GM12892 (cell line): Measurements from ENCODE around the gene KLK1.
"Not testable (repeated sequence)": the region's sequence is repeated elsewhere in the genome, so short reads cannot be mapped to it uniquely, and the experiment has no call there.

Experiments used
- DNase-seq: peaks from one replicate; pipeline ENCODE4 v3.0.0; 2011; ENCODE audit not compliant: insufficient read length
- FAIRE-seq: peaks from 2 replicates; lab custom pipeline; 2011; peaks lifted over from hg19 to GRCh38; lab: Jason Lieb, UNC
- POLR2A ChIP-seq: IDR thresholded peaks from 2 replicates; pipeline ENCODE4 v1.6.1; 2011; ENCODE audit warnings: low read depth, low read length, control low read depth
- POLR2AphosphoS5 ChIP-seq: IDR thresholded peaks from 2 replicates; pipeline ENCODE4 v1.6.1; 2011; ENCODE audit warnings: low read depth, low read length, control low read depth
- TAF1 ChIP-seq: IDR thresholded peaks from 2 replicates; pipeline ENCODE4 v1.6.1; 2011; ENCODE audit warnings: low read depth, mild to moderate bottlenecking, control low read depth, low read length, borderline replicate concordance

The KLK1 gene

GRCh38 chr19:50780753-50781435 is 42.7 kb downstream of the KLK1 start:
- DNase-seq (no peak), FAIRE-seq (no peak)
- TF ChIP-seq POLR2A (no peak), POLR2AphosphoS5 (no peak), TAF1 (no peak)

DNA sequence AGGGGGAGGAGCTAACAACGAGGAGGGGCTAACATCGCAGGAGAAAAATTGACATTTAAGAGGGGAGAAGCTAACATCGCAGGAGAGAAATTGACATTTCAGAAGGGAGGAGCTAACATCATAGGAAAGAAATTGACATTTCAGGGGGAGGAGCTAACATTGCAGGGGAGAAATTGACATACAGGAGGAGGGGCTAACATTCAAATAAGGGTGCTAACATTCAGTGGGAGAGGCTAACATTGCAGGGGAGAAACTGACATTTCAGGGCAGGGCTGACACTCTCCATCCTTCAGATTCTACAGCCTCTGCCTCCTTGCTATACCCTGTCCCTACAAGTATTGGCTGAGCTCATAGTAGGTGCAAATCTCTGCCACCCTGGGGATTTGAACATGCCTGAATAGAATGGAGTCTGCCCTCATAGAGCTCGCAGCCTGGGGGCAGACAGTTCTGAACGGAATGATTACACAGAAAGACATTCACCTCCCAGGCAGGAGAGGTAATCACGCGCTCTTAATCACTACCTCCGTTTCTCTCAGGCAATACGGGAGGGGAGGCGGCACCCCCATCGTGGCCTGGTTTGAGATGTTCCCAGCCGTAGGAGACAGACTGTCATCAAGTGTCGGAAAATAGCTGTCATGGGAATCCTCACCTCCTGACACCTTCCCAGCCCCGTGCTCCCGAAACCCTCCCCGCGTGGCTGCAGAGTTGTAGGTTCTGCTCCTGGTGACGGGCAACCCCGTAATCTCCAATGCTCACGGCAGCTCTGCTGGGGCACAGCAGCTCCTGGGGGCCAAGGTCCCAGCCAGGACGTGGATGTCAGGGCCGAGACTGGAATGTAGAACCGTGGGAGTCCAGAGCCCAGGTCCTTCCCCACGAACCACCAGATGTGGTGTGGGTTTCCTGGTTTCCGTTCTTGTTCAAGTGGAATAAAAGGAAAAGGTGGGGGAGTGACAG is 43.8 kb downstream of the KLK1 start:
- DNase-seq (no peak), FAIRE-seq (no peak)
- TF ChIP-seq TAF1 (no peak), POLR2A (no peak), POLR2AphosphoS5 (no peak)

GRCh38 chr19:50778906-50779430 is 44.6 kb downstream of the KLK1 start:
- TF ChIP-seq POLR2A (no peak), TAF1 (no peak), POLR2AphosphoS5 (no peak)

GRCh38 chr19:50777830-50778303 is 45.7 kb downstream of the KLK1 start:
- TF ChIP-seq TAF1 = no peak
- TF ChIP-seq POLR2AphosphoS5 = no peak
- no peak for TF ChIP-seq POLR2A
- no peak for DNase-seq
- FAIRE-seq = no peak

More at GRCh38 chr19:50778906-50779430, 44.6 kb downstream of the KLK1 start:
- DNase-seq (no peak), FAIRE-seq (no peak)

- FAIRE-seq (no peak), DNase-seq (no peak)
- no peak for TF ChIP-seq TAF1
- TF ChIP-seq POLR2A = no peak
- TF ChIP-seq POLR2AphosphoS5 = no peak
These were observed 46.3 kb downstream of the KLK1 start for GRCh38 chr19:50777261-50777660.

DNA sequence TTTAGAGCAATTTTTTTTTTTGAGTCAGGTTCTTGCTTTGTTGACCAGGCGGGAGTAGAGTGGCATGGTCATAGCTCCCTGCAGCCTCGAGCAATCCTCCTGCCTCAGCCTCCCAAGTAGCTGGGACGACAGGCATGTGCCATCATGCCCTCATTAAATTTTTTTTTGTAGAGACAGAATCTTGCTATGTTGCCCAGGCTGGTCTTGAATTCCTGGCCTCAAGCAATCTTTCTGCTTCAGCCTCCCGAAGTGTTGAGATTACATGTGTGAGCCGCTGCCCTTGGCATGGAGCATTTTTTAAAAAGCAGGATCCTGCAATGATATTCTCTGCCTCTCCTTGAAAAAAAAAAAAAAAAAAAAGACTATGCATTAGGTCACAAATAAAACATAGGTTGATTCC is 47.5 kb downstream of the KLK1 start:
- FAIRE-seq (no peak), DNase-seq (no peak)

GRCh38 chr19:50773454-50773853 is 50.1 kb downstream of the KLK1 start:
- FAIRE-seq, DNase-seq: not testable (repeated sequence)

More for the DNA sequence above, 47.5 kb downstream of the KLK1 start:
- TF ChIP-seq TAF1 = no peak
- no peak for TF ChIP-seq POLR2A
- TF ChIP-seq POLR2AphosphoS5 = no peak

- DNase-seq, FAIRE-seq: not testable (repeated sequence)
These were observed 50.7 kb downstream of the KLK1 start for GRCh38 chr19:50772912-50773311.

GRCh38 chr19:50772476-50772875 is 51.1 kb downstream of the KLK1 start:
- FAIRE-seq (no peak), DNase-seq (no peak)
- TF ChIP-seq TAF1 = no peak
- TF ChIP-seq POLR2A = no peak
- TF ChIP-seq POLR2AphosphoS5 = no peak

- FAIRE-seq = no peak
- no peak for DNase-seq
- TF ChIP-seq POLR2AphosphoS5 (no peak), POLR2A (no peak), TAF1 (no peak)
These were observed 52.7 kb downstream of the KLK1 start for GRCh38 chr19:50770888-50771287.

DNA sequence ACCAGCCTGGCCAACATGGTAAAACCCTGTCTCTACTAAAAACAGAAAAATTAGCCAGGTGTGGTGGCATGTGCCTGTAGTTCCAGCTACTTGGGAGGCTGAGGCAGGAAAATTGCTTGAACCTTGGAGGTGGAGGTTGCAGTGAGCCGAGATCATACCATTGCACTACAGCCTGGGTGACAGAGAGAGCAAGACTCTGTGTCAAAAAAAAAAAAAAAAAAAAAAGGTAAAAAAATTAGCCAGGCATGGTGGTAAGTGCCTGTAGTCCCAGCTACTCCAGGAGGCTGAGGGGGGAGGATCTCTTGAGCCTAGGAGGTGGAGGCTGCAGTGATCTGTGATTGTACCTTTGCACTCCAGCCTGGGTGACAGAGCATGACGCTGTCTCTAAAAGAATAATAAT is 53.4 kb downstream of the KLK1 start, which contains the start of gene GPR32:
TSS of gene GPR32 (plus strand) at position 301 of the 400 bp plus-strand sequence. CDS start 137 bp downstream, outside the sequence.
- FAIRE-seq, DNase-seq: not testable (repeated sequence)
